Fibroblast of upper back skin (primary cell): Measurements from ENCODE around the gene PTPRCAP.
"Not testable (repeated sequence)": the region's sequence is repeated elsewhere in the genome, so short reads cannot be mapped to it uniquely, and the experiment has no call there.

Experiments
- DNase-seq: peaks from one replicate; pipeline ENCODE4 v3.0.0-alpha.2; 2013

PTPRCAP gene, protein sequence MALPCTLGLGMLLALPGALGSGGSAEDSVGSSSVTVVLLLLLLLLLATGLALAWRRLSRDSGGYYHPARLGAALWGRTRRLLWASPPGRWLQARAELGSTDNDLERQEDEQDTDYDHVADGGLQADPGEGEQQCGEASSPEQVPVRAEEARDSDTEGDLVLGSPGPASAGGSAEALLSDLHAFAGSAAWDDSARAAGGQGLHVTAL

DNA sequence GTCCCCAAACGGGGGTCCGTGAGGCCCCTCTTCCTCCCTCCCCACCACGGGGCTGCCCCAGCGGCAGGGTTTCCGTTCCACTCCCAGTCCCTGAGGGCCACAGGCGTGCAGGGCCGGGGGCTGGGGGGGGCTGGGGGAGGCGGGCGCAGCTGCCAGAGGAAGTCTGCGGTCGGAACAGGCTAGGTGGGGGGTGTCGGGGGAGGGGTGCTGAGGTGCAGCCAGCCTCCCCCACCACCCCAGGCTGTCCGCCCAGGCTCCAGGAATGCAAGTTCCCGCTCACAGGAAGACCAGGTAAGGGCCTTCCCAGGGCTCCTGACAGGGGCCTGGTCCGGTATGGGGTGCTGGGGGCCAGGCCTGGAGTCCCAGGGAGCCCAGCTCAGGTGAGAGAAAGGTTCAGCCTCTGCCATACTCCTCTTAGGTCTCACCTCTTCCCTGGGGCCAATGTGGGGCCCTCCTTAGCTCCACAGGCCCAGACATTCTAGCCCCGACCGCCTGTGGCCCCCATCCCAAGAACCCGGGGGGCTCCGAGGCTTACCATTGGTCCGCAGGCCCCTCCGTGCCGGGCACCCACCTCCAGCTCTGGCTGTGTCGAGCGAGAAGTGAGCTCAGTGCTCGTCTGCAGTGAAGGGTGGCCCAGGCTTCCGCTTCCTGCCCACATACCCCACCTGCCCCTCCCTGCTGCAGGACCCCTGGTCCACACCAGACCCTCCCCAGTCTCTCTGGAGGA lies at the start of gene PTPRCAP:
TSS of gene PTPRCAP (minus strand) at position 601 of the 727 bp plus-strand sequence. CDS start at position 538, 63 bp downstream.
- peak; percentile 52 for DNase-seq

DNA sequence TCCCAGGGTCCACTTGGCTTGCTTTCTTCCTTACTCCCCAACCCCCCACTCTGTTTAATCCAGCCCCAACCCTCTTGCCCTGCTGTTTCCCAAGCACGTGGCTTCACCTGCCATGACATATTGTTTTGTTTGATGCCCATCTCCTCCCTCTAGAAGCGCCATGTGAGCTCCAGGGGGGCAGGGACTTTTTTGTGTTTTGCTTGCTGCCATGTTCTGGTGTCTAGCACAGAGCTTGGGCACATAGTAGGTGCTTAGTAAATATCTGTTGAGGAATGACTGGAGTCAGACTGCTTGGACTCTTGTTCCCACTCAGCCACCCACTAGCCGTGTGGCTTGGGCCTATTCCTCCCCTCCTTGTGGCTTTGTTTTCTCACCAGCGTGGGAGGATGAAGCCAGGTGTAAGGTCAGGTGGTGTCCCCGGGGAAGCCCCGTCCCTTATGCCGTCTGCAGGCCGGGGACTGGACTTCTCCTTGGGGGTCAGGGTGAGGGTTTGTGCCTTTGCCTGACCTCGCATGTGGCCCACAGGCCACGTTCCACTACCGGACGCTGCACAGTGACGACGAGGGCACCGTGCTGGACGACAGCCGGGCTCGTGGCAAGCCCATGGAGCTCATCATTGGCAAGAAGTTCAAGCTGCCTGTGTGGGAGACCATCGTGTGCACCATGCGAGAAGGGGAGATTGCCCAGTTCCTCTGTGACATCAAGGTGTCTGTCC lies 49.2 kb upstream of the PTPRCAP start:
- no peak for DNase-seq

DNA sequence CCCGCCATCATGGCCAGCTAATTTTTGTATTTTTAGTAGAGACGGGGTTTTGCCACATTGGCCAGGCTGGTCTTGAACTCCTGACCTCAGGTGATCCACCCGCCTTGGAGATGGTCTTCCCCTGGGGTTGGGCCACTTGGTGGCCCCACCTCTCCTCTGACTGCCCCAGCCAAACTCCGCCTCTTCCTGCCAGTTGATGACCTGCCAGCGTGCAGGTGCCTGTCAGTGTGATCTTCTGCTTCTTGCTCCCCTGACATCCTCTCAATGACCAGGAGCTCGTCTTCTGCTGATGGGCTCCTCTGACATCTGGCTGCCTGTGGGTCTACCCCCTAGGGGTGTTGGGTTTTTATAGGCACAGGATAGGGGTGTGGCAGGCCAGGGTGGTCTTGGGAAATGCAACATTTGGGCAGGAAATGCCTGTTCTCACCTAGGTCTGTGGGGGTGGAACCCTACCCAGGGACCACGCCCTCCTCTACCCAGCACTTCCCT lies 48.4 kb upstream of the PTPRCAP start:
- DNase-seq, result not testable (repeated sequence)

DNA sequence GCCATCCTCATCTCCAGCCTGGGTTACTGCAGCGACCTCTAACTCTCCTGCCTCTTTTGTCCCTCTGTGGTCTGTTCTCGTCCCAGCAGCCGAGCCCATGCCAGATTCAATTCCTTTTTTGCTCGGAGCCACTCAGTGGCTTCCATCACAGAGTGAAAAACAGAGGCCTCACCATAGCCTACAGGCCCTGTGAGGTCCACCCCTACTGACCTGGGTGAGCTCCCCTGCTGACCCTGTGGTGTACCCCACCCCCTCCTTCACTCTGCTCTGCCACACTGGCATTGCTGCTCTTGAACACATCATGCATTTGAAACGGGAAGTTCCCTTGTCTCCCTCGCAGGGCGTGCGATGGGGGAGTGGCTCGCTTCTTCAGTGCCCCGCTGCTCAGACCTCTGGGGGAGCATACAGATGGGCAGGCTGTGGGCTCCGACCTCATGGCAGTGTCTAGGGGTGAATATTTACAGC lies 47.4 kb upstream of the PTPRCAP start:
- DNase-seq, result no peak

DNA sequence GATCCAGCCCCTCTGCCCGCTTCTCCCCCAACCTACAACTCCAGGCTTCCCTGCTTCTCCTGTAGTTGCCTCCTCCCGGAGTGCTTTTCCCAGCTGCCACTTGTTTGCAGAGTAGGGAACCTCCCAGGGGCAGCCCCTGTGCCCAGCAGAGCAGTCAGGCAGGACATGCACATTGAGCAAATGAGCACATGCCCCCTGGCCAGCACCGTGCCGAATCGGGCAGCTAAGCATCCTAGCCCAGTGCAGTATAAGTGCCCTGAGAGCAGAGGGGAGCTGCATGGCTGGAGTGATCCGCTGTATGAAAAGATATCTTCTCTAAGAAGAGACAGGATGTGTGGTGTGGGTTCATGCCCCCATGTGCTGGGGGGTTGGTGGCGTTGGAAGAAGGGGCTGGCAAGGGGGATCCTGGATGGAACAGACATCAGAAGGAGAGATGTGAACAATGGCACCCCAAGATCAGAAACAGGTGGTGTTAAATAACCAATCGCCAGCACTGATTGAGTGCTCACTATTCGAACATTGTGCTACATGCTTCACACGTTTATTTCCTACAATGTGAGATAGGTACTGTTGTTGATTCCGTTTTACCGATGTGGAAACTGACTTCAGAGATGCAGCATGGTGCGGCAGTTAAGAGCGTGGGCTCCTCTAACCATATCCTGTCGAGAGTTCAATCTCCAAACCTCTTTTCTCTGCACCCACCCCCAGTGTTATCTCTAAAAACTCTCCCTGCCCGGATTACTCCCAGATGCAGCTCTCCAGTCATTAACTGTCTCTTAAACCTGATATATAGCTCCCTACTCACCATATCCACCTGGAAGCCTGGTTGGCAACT lies 46.6 kb upstream of the PTPRCAP start:
- DNase-seq, result no peak

DNA sequence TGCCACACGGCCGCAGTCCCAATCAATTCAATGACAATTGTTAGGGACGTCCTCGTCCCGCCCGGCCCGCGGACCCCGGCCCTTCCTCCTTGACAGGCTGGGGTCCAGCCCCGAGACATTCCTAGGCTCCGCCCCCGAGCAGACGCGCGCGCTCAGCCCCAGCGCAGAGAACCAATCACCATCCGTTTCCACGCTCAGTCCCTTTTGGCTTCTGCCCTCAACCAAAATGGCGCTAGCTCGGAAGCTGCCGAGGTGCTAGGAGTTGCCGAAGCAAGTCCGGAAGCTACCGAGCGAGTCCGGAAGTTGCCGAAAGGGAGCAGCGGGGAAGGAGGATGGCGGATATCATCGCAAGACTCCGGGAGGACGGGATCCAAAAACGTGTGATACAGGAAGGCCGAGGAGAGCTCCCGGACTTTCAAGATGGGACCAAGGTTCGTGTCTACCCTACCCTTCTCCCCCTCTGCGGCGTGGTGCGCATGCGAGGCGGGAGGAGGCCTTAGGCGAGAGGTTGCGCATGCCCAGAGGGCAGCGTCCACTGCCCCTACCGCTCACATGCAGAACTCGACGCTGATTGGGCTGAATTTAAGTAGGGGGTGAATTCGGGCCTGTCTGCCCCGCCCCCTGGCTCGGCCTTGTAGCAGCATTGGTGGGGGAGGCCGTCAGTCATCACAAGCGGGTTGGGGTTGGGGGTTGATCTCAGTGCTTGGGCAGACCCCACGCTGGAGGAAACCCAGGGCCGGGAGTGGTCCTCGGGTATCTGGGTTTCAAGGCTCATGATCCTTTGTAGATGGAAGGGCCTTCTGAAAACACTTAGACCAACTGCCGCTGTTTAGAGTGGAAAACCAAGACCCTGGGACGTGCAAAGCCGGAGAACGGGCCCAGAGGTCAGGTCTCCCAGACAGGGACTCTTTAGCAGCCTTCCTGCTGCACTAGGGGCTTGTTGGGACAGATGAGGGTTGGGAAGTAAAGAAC lies 45.6 kb upstream of the PTPRCAP start, which contains the start of gene AIP:
TSS of gene AIP (plus strand) at position 200 of the 972 bp plus-strand sequence. CDS start at position 333, 133 bp downstream.
- DNase-seq, result peak; percentile 98

DNA sequence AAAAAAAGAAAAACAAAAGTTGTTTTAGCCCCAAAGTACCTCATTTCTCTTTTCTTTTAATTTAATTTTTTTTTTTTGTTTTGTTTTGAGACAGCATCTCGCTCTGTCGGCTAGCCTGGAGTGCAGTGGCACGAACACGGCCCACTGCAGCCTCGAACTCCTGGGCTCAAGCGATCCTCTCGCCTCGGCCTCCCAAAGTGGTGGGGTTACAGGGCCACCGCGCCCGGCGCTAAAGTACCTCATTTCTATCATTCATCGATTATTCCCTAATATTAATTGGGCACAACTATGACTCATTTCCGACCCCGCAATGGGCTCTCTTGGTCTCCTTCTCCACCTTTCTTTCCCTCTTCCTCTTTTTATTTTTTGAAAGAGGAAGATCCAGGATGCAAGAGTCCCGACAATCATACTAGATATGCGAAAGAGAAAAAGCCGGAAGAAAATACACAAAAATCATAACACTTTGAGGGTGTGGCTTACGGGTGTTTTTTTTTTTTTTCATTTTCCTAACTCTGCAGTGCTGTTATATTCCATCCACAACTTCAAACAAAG lies 44.9 kb upstream of the PTPRCAP start:
- DNase-seq, result no peak

DNA sequence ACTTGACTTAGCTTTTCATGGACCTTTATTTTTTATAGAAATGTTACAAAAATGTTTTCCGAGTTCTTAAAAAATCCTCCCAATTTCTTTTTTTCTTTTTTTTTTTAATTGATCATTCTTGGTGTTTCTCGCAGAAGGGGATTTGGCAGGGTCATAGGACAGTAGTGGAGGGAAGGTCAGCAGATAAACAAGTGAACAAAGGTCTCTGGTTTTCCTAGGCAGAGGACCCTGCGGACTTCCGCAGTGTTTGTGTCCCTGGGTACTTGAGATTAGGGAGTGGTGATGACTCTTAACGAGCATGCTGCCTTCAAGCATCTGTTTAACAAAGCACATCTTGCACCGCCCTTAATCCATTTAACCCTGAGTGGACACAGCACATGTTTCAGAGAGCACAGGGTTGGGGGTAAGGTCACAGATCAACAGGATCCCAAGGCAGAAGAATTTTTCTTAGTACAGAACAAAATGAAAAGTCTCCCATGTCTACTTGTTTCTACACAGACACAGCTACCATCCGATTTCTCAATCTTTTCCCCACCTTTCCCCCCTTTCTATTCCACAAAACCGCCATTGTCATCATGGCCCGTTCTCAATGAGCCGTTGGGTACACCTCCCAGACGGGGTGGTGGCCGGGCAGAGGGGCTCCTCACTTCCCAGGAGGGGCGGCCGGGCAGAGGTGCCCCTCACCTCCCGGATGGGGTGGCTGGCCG lies 40.0 kb upstream of the PTPRCAP start:
- not testable (repeated sequence) for DNase-seq

DNA sequence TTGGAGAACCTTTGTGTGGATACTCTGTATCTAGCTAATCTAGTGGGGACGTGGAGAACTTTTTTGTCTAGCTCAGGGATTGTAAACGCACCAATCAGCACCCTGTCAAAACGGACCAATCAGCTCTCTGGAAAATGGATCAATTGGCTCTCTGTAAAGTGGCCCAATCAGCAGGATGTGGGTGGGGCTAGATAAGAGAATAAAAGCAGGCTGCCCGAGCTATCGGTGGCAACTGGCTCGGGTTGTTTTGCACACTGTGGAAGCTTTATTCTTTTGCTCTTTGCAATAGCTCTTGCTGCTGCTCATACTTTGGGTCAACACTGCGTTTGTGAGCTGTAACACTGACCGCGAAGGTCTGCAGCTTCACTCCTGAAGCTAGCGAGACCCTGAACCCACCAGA lies 39.2 kb upstream of the PTPRCAP start:
- not testable (repeated sequence) for DNase-seq

DNA sequence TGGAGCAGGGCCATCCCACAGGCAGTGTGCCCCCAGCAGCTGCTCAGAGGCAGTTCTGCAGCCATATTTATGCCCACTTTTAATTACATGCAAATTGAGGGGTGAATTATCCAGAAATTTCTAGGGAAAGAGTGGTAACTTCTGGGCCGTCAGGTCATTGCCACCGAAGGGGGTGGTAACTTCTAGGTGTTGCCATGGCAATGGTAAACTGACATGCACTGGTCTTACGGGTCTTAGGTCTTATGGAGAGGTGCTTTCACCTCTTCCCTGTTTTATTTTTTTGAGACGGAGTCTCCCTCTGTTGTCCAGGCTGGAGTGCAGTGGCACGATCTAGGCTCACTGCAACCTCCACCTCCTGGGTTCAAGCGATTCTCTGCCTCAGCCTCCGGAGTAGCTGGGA lies 35.4 kb upstream of the PTPRCAP start:
- DNase-seq, result no peak

DNA sequence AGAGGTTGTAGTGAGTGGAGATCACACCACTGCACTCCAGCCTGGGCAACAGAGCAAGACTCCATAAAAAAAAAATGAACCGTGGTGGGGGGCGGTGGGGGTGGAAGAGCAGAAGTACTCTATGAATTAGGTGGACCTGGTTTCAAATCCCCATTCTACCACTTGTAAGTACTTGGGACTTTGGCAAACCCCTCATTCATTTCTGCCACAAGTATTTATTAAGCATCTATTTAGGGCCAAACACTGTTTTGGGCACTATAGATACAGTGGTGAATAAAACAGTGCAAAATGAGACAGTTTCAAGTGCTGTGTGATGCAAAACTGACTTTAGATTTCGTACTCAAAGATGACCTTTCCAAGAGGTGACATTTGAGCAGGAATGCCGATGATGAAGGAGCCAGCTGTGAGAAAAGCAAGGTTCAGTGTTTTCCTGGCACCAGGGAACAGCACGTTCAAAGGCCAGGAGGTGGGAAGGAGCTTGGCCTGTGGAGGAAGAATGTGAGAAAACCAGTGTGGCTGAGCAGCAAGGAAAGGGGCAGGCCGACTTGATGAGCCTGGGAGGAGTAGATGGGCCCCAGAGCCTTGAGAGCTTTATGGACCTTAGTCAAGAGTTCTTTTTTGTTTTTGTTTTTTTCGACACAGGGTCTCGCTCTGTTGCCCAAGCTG lies 33.0 kb upstream of the PTPRCAP start:
- no peak for DNase-seq

DNA sequence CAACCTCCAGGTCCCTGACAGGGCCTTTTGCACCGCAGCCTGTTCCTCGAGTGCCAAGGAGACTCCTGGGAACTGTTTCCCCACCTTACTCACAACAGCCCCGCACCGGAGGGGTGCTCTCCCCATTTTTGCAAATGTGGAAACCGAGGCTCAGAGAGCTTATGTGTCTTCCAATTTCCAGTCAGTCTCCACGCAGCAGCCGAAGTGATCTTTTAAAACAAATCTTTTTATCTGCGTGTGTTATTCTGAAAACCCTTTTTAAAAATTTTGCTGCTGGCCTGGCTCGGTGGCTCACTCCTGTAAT lies 32.0 kb upstream of the PTPRCAP start:
- no peak for DNase-seq

DNA sequence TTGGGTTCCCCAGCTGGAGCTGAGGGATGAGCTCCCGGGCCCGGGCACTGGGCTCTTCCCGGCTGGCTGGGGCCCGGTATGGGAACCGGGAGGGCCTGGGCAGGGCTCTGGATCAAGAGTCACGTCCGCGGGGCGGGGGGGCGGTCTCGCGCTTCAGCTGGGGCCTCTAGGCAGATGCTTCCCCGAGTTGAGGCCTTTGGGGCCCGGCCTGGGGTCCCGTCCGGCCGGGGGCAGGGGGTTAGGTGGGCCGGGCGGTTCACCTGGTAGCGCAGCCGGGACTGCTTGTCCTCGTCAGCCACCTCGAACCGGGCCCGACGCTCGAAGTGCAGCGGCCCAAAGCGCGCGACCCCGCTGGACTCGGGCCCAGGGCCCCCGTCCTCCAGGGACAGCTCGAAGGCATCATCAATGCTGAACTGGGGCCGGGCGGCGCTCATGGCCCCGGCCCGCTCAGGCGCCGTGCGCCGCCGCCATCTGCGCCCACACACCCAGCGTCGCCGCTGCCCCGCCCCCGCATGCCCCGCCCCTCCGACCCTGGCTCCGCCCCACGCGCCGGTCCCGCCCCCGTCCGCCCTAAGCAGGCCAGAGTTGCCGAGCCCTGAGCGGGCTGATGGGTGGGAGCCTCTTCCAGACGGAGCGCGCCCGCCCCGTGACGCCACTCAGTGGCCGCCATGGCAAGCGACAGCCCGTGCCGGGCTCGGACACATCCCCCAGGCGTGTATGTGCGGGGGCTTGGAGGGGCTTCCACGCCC lies 31.5 kb upstream of the PTPRCAP start, which contains the start of gene TMEM134:
TSS of gene TMEM134 (minus strand) at position 493 of the 749 bp plus-strand sequence. CDS start at position 434, 59 bp downstream.
- peak; percentile 91 for DNase-seq

DNA sequence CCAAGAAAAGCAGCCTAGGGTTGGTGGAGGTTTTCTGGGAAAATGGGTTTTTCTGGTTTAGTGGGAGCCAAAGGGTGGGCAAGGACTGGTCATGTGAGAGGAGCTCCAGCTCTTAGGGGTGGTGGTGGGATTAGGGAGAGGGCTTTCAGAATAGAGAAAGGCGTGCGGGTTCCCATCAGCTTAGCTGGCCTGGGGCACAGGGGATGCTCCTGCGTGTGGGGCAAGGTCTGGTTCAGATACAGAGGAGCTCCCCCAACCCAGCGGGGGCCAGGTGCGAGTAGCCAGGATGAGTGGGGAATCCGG lies 30.9 kb upstream of the PTPRCAP start:
- no peak for DNase-seq

DNA sequence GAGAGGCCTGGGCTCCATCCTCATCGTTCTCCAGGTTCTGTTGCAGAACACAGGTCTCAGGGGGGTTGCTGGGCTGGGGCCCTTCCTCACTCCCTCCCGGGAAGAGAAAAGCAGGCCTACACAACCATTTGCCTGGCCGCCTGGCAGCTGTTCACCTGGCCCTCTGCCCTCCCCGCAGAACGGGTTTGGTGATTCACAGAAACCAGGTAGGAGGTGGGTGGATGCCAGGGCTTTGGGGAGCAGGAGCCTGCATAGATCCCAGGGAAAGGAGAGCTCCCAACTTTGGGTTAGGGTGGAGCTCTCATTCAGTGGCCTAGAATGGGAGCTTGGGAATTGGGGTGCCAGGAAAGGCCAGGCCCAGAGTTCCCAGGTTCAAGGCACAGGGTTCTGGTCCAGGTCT lies 30.6 kb upstream of the PTPRCAP start:
- DNase-seq, result peak; percentile 12

DNA sequence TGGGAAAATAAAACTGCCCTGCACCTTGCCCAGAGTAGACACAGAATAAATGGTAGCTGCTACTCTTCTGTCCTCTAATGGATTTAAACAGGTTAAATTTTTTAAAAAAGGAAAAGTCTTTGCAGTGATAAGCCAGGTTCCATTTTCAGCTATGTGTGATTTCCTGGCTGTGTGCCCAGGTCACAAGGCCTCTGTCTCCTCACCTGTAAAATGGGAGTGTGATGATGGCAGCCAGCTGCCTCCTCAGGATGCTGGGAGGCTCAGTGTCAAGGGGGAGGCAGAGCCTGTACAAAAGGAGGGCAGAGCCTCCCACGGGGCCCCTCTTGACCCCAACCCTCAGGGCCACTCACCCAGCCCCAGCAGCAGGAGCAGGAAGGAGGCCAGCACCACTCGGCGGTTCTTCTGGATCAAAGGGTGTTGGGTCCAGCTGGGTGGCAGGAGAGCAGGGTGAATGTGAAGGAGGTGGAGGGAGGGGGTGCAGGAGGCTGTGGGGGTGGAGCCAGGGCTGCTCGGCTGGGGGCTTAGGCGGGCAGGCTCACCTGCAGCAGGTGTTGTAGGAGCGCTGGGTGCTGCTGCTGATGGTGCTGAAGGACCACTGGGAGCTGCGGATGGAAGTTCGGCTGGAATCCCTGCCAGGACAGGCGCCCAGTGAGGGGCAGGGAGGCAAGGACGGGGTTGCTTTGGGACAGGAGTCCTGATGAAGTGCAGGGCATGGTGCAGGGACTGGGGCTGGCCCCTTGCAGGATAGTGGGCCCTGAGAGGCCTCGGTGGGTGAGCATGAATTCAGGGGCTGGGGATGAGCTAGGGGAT lies 29.7 kb upstream of the PTPRCAP start:
- no peak for DNase-seq

DNA sequence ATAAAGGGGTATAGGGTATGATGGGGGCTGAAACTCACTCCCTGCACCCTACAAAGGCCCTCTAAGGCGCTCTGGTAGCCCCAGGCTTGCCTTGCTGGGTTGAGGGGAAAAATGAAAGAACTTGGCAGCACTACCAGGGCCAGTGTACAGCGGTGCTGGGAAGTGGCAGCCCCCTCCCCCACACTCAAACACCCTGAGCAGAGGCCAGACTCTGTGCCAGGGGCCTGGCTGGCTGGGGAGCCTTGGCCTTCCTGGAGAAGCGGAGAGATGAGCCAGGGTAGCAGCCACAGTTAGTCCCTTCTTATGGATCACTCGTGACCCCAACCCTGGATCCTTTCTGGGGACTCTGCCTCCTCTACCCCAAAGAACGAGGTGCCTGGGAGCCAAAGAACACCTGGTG lies 28.9 kb upstream of the PTPRCAP start:
- no peak for DNase-seq

DNA sequence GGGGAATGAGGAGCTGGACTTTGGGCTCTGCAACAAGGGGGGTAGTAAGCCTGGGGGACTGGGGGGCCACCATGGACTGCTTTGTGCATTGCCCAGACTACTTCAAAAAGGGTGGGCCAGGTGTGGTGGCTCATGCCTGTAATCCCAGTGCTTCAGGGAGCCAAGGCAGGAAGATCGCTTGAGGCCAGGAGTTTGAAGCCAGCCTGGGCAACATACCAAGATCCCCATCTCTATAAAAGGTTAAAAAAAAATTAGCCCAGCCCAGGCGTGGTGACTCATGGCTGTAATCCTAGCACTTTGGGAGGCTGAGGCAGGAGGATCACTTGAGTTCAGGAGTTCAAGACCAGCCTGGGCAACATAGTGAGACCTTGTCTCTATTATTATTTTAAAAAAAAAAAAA lies 28.0 kb upstream of the PTPRCAP start:
- DNase-seq, result peak; percentile 24

DNA sequence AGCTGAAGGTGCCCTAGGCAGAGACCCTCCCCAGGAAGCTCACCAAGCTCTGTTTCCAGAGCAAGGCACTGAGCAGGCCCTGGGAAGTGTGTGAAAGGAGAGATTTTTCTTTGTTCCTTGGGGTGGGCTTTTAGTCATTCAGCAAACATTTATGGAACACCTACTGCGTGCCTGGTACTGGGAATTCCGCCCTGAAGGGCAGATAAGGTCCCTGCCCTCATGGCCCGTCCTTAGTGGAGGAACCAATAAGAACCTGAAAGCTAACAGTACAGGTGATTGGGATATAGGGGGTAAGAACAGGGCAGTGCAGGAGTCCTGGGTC lies 27.7 kb upstream of the PTPRCAP start:
- no peak for DNase-seq
